GM12878 (cell line): ENCODE measurements around the gene ZBTB7B. TPM values are rescaled to one million over a fixed set of nuclear protein-coding genes. Genes with fewer than 3 reads are reported as not detected.

Experiments used
- ATF2 ChIP-seq: IDR thresholded peaks from 2 replicates; pipeline ENCODE4 v1.6.1; 2012; ENCODE audit warnings: low read length, inconsistent platforms
- BCL11A ChIP-seq: IDR thresholded peaks from 2 replicates; pipeline ENCODE4 v1.6.1; 2011; ENCODE audit warnings: low read depth, low read length
- BHLHE40 ChIP-seq, 2 experiments: fragments of 450-650 bp in 1 of 2; IDR thresholded peaks; 2 replicates each; pipeline ENCODE4 v1.6.1; 2011 to 2017; ENCODE audit warnings: low read depth in 2 of 2, borderline replicate concordance in 1 of 2, improper control_type of control experiment in 1 of 2, low read length in 1 of 2, mild to moderate bottlenecking in 1 of 2
- BMI1 ChIP-seq: fragments of 450-650 bp; IDR thresholded peaks from 2 replicates; pipeline ENCODE4 v1.6.1; 2016; ENCODE audit warnings: mild to moderate bottlenecking, moderate library complexity, borderline replicate concordance
- CBX3 ChIP-seq: fragments of 200-600 bp; sonication (generic); IDR thresholded peaks from 2 replicates; pipeline ENCODE4 v1.6.1; 2016; ENCODE audit warnings: low read depth, borderline replicate concordance
- CREB1 ChIP-seq: IDR thresholded peaks from 2 replicates; pipeline ENCODE4 v1.6.1; 2012; ENCODE audit warnings: low read depth, mild to moderate bottlenecking, inconsistent platforms
- ETV6 ChIP-seq, 2 experiments: fragments of 450-650 bp in 1 of 2; IDR thresholded peaks in 1 of 2; conservative IDR thresholded peaks in 1 of 2; 2 replicates each; pipeline ENCODE4 v1.6.1; 2014; ENCODE audit warnings: antibody characterized with exemption in 1 of 2, borderline replicate concordance in 1 of 2, low read depth in 1 of 2, mild to moderate bottlenecking in 1 of 2, moderate library complexity in 1 of 2
- IKZF1 ChIP-seq: fragments of 450-650 bp; conservative IDR thresholded peaks from 2 replicates; pipeline ENCODE4 v1.6.1; 2017; ENCODE audit warnings: antibody characterized with exemption, mild to moderate bottlenecking
- MTA2 ChIP-seq: fragments of 450-650 bp; IDR thresholded peaks from 2 replicates; pipeline ENCODE4 v1.6.1; 2016; ENCODE audit warnings: low read depth, mild to moderate bottlenecking, moderate library complexity
- MTA3 ChIP-seq: IDR thresholded peaks from 2 replicates; pipeline ENCODE4 v1.6.1; 2012; ENCODE audit warnings: low read length, inconsistent platforms, borderline replicate concordance
- NFYB ChIP-seq: IDR thresholded peaks from 2 replicates; pipeline ENCODE4 v1.6.1; 2011; ENCODE audit warnings: low read depth, mild to moderate bottlenecking, low read length, improper control_type of control experiment, moderate library complexity; ENCODE audit not compliant: insufficient read depth
- PAX5 ChIP-seq: IDR thresholded peaks from 2 replicates; pipeline ENCODE4 v1.6.1; 2011; ENCODE audit warnings: low read depth, low read length, borderline replicate concordance
- RAD21 ChIP-seq: IDR thresholded peaks from 2 replicates; pipeline ENCODE4 v1.6.1; 2011; ENCODE audit warnings: mild to moderate bottlenecking, low read depth, low read length, moderate library complexity; ENCODE audit not compliant: insufficient read depth
- RFX5 ChIP-seq: IDR thresholded peaks from 2 replicates; pipeline ENCODE4 v1.6.1; 2011; ENCODE audit warnings: low read depth, low read length, improper control_type of control experiment
- SIX5 ChIP-seq: IDR thresholded peaks from 2 replicates; pipeline ENCODE4 v1.6.1; 2011; ENCODE audit warnings: mild to moderate bottlenecking, low read depth, low read length, moderate library complexity; ENCODE audit not compliant: severe bottlenecking
- SKIL ChIP-seq: fragments of 450-650 bp; IDR thresholded peaks from 2 replicates; pipeline ENCODE4 v1.6.1; 2017; ENCODE audit warnings: mild to moderate bottlenecking, low read depth, inconsistent platforms; ENCODE audit not compliant: poor library complexity, severe bottlenecking
- SMC3 ChIP-seq: IDR thresholded peaks from 2 replicates; pipeline ENCODE4 v1.6.1; 2011; ENCODE audit warnings: low read length, improper control_type of control experiment, borderline replicate concordance
- SP1 ChIP-seq: IDR thresholded peaks from one replicate; pipeline ENCODE4 v1.6.1; 2011; ENCODE audit warnings: low read depth, low read length
- SREBF1 ChIP-seq: IDR thresholded peaks from 2 replicates; pipeline ENCODE4 v1.6.1; 2012; ENCODE audit warnings: mild to moderate bottlenecking, low read length
- SREBF2 ChIP-seq: IDR thresholded peaks from 2 replicates; pipeline ENCODE4 v1.6.1; 2012; ENCODE audit warnings: mild to moderate bottlenecking, low read length
- SUZ12 ChIP-seq: fragments of 200-600 bp; sonication (generic); IDR thresholded peaks from one replicate; pipeline ENCODE4 v1.6.1; 2018; ENCODE audit warnings: antibody characterized with exemption, mild to moderate bottlenecking; ENCODE audit not compliant: unreplicated experiment
- ZBTB40 ChIP-seq: fragments of 450-650 bp; IDR thresholded peaks from 2 replicates; pipeline ENCODE4 v1.6.1; 2016; ENCODE audit warnings: mild to moderate bottlenecking, moderate library complexity, borderline replicate concordance
- ZNF207 ChIP-seq: fragments of 450-650 bp; IDR thresholded peaks from 2 replicates; pipeline ENCODE4 v1.6.1; 2014; ENCODE audit warnings: antibody characterized with exemption, mild to moderate bottlenecking, borderline replicate concordance
- ZNF24 ChIP-seq: fragments of 450-650 bp; IDR thresholded peaks from 2 replicates; pipeline ENCODE4 v1.6.1; 2017; ENCODE audit warnings: antibody characterized with exemption, mild to moderate bottlenecking
- polyA plus RNA-seq, 11 experiments: library from polyadenylated mRNA; depleted of rRNA in 4 of 11; unstranded in 6 of 11; stranded (reverse) in 5 of 11; fragments of >200 nt; fragmentation: Nextera tagmentation in 4 of 11; fragmentation: Illumina TruSeq in 1 of 11; extraction: Ambion mirVana in 4 of 11; extraction: Trizol in 1 of 11; gene quantifications; 1 replicate in 1 of 11; 2 replicates in 10 of 11; pipeline versions ENCODE4 v1.2.1 to v1.2.3, GENCODE V29; 2011 to 2016; ENCODE audit warnings: inconsistent platforms in 2 of 11, missing spikeins in 2 of 11, low read depth in 1 of 11
- total RNA-seq, 4 experiments: library from RNA; depleted of rRNA in 3 of 4; stranded (reverse); fragments of >200 nt in 3 of 4; fragmentation: Illumina TruSeq in 1 of 4; extraction: Trizol in 1 of 4; gene quantifications; 2 replicates each; pipeline versions ENCODE4 v1.2.1 to v1.2.3, GENCODE V29; 2013 to 2021

Gene ZBTB7B
- total and polyA plus RNA-seq, 10 of the 15 experiments (the other 5 are each of a cell fraction or from before 2014, with no cell fraction given) = 0.11 to 44.9 (median 11.3) TPM

GRCh38 chr1:154975409-154976059, 27.1 kb upstream of the ZBTB7B start (continued):
- TF ChIP-seq SREBF2 = no peak
- TF ChIP-seq ETV6 (conservative IDR thresholded peaks at IDR 0.05 in 1 of 2, IDR thresholded peaks at IDR 0.05 in 1 of 2; ENCODE audit: borderline replicate concordance in 1 of 2, low read depth in 1 of 2) = no peak
- TF ChIP-seq CBX3 = no peak
- no peak for TF ChIP-seq SUZ12
- no peak; the same call in 1 of the 2 replicates for TF ChIP-seq IKZF1
- no peak for TF ChIP-seq MTA3
- TF ChIP-seq BMI1 = no peak
- no peak for TF ChIP-seq ATF2
- no peak for TF ChIP-seq PAX5
- TF ChIP-seq SMC3 = no peak
- no peak for TF ChIP-seq ZNF207
- TF ChIP-seq BCL11A = no peak
- no peak for TF ChIP-seq MTA2
- no peak for TF ChIP-seq RFX5
- TF ChIP-seq RAD21 = no peak
- no peak for TF ChIP-seq ZNF24
- TF ChIP-seq CREB1 = no peak
- TF ChIP-seq SKIL = no peak
- TF ChIP-seq BHLHE40 (IDR thresholded peaks at IDR 0.05; ENCODE audit: borderline replicate concordance in 1 of 2, low read depth in 2 of 2, low read length in 1 of 2) = peak; percentile 17 to 38; a peak in 1 of 4 replicates
- no peak for TF ChIP-seq SIX5
- no peak for TF ChIP-seq SREBF1
- no peak for TF ChIP-seq ZBTB40
- no peak for TF ChIP-seq NFYB
- TF ChIP-seq SP1 = no peak
